Right lobe of liver (tissue), 6 donors: ENCODE data around the gene ERBB4. TPM values are rescaled to one million over a fixed set of nuclear protein-coding genes. Genes with fewer than 3 reads are reported as not detected.

Source experiments
- ATAC-seq, 4 donors: fragments of 200-7000 bp; cut with Tn5 transposase; one replicate each; pipeline ENCODE4 v1.9.1; 2020; ENCODE audit warnings: mild to moderate bottlenecking in 4 of 4, moderate library complexity in 4 of 4
- DNase-seq, 3 donors: peaks; one replicate each; pipeline ENCODE4 v3.0.0-alpha.2; 2020
- H3K27ac ChIP-seq, 3 donors: fragments of 200-600 bp; one replicate each; pipeline ENCODE4 v1.8.0; 2022
- H3K27me3 ChIP-seq, 2 donors: fragments of 200-600 bp; one replicate each; pipeline ENCODE4 v1.8.0; 2022
- H3K36me3 ChIP-seq, 4 donors: fragments of 200-600 bp; sonication (generic) in 1 of 4; one replicate each; pipeline versions ENCODE4 v1.5.1 to v1.8.0; 2017 to 2022; ENCODE audit warnings: control low read depth in 1 of 4
- H3K4me1 ChIP-seq, 4 donors: fragments of 200-600 bp; sonication (generic) in 1 of 4; one replicate each; pipeline versions ENCODE4 v1.5.1 to v1.8.0; 2017 to 2022; ENCODE audit warnings: control low read depth in 1 of 4
- H3K4me3 ChIP-seq, 3 donors: fragments of 200-600 bp; one replicate each; pipeline ENCODE4 v1.8.0; 2022
- H3K9me3 ChIP-seq, 4 donors: fragments of 200-600 bp; sonication (generic) in 1 of 4; one replicate each; pipeline versions ENCODE4 v1.5.1 to v1.8.0; 2017 to 2022; ENCODE audit warnings: control low read depth in 1 of 4
- CTCF ChIP-seq, 4 donors: fragments of 200-600 bp in 3 of 4; fragments of 450-650 bp in 1 of 4; IDR thresholded peaks; one replicate each; pipeline versions ENCODE4 v1.5.1 to v1.8.0; 2016 to 2022; ENCODE audit warnings: antibody characterized with exemption in 4 of 4, mild to moderate bottlenecking in 2 of 4
- POLR2A ChIP-seq: fragments of 450-650 bp; IDR thresholded peaks from one replicate; pipeline ENCODE4 v1.6.1; 2017; ENCODE audit warnings: antibody characterized with exemption, mild to moderate bottlenecking
- WGBS: methylation state at CpG from one replicate; pipeline ENCODE4 v1.1.6; 2018; ENCODE audit warnings: low coverage, low lambda C conversion rate; ENCODE audit not compliant: insufficient coverage; ENCODE audit errors: missing lambda C conversion rate; 5-methylcytosine and 5-hydroxymethylcytosine counted together
- intact Hi-C, 2 donors: fragments of 100-400 bp; cut with DNase I; formaldehyde crosslinking; loops; one replicate each; pipeline versions ENCODE4 v1.11.2 to v1.14.1; 2022
- total RNA-seq, 6 experiments: library from RNA; depleted of rRNA in 2 of 6; stranded (reverse); fragments of >200 nt in 2 of 6; fragmentation: NEBNext Ultra II Directional in 3 of 6; extraction: Animal tissue kit (Norgen Biotek cat#: 25700) in 3 of 6; gene quantifications; one replicate each; pipeline versions ENCODE4 v1.1.0 to v1.2.4, GENCODE V29; 2016 to 2023
- donor health status: DM: no; HTN: yes; CAD: no.
- donor health status: DM: no; HTN: no; CAD: no.
- donor health status: DM: no; HTN: no; CAD: no.
- donor health status: DM: no; HTN: yes; CAD: no.
- donor health status: DM: no; HTN: yes; CAD: no.

The ERBB4 gene
- total RNA-seq, 6 experiments from 2014 or later: 0.02 to 0.59 (median 0.08) TPM; not detected in 2

- H3K27me3 ChIP-seq: no peaks in the 10 kb centered on the region
- no peaks in the 10 kb centered on the region for H3K9me3 ChIP-seq
- no peaks in the 10 kb centered on the region for H3K36me3 ChIP-seq
- WGBS: 40% methylated on average over 4 of the region's 4 CpGs
- no peaks in the 10 kb centered on the region for H3K4me1 ChIP-seq
- H3K27ac ChIP-seq: no peak overlapping the region
- intact Hi-C loops: no loop called here
- ATAC-seq: no peak
- DNase-seq: no peak
- TF ChIP-seq POLR2A: no peak
- TF ChIP-seq CTCF (IDR thresholded peaks at IDR 0.05): no peak
- no peak overlapping the region for H3K4me3 ChIP-seq
Measured at GRCh38 chr2:211877061-211877460, 661.5 kb downstream of the ERBB4 start.

- intact Hi-C loops: no loop called here
Measured at GRCh38 chr2:211875488-211875887, 663.1 kb downstream of the ERBB4 start.

GRCh38 chr2:211868996-211869533 is 669.5 kb downstream of the ERBB4 start:
- no peak overlapping the region for H3K4me3 ChIP-seq
- H3K27me3 ChIP-seq: no peaks in the 10 kb centered on the region
- H3K36me3 ChIP-seq: no peaks in the 10 kb centered on the region
- H3K4me1 ChIP-seq: no peaks in the 10 kb centered on the region
- 82% methylated on average over 3 of the region's 3 CpGs for WGBS
- TF ChIP-seq POLR2A (no peak), CTCF (IDR thresholded peaks at IDR 0.05) (no peak)
- no peak for ATAC-seq
- intact Hi-C loops: no loop called here
- no peaks in the 10 kb centered on the region for H3K9me3 ChIP-seq
- no peak for DNase-seq
- H3K27ac ChIP-seq: no peak overlapping the region

More at GRCh38 chr2:211875488-211875887, 663.1 kb downstream of the ERBB4 start:
- Histone ChIP-seq H3K4me3 (no peak overlapping the region), H3K9me3 (no peaks in the 10 kb centered on the region), H3K27me3 (no peaks in the 10 kb centered on the region), H3K4me1 (no peaks in the 10 kb centered on the region), H3K36me3 (no peaks in the 10 kb centered on the region), H3K27ac (no peak overlapping the region)
- DNase-seq (no peak), ATAC-seq (no peak)
- TF ChIP-seq POLR2A (no peak), CTCF (IDR thresholded peaks at IDR 0.05) (no peak)

DNA sequence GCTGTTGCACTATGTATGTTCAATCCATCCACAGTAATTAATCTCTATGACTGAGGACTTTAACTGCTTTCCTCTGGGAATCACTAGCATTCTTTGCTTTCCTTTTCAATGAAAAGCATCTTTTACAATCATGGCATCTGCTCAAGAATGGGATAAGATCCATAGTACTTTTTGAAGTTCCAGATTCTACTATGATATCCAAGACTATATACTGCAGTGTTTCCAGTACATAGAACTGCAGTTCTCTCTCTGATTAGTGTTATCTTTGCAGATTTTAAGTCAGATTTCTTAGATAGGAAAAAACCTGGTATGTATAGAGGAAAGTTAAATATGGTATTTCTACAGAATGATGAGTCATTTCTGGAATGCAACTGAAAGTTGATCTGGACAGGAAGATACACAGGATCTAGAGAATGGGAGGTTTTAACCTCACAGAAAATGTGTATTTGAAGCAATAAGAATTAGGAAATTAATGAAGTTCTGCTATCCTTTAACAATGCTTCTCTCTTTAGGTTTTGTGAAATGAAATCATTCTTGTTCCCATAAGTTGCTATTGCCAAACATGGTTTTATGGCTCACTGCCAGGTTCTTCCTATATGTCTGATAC is 670.7 kb downstream of the ERBB4 start:
- H3K36me3 ChIP-seq: no peaks in the 10 kb centered on the region
- ATAC-seq: no peak
- no peaks in the 10 kb centered on the region for H3K9me3 ChIP-seq
- TF ChIP-seq CTCF (IDR thresholded peaks at IDR 0.05) (no peak), POLR2A (no peak)
- no peak for DNase-seq
- H3K4me1 ChIP-seq: no peaks in the 10 kb centered on the region
- intact Hi-C loops: no loop called here
- no peak overlapping the region for H3K4me3 ChIP-seq
- H3K27ac ChIP-seq: no peak overlapping the region
- no peaks in the 10 kb centered on the region for H3K27me3 ChIP-seq

DNA sequence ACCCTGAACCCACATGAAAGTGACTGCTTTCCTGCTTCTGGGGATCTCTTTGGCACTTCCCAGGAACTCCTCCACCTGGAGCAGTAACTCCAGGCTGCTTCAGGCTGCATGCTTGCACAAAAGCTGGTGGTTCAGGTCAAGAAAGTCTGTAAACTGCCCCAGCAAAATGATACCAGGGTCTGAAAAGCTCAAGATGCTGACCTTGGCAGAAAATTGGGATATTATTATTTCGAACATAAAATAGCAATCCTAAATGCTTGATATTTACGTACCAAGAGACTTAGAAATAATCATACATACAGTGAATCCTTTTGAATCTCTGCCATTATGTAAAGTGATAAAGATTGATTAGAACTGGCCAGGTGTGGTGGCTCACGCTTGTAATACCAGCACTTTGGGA is 674.3 kb downstream of the ERBB4 start:
- no peaks in the 10 kb centered on the region for H3K9me3 ChIP-seq
- DNase-seq (no peak), ATAC-seq (no peak)
- no peak overlapping the region for H3K27ac ChIP-seq
- intact Hi-C loops: no loop called here
- no peak overlapping the region for H3K4me3 ChIP-seq
- TF ChIP-seq POLR2A (no peak), CTCF (IDR thresholded peaks at IDR 0.05) (no peak)
- no peaks in the 10 kb centered on the region for H3K27me3 ChIP-seq
- H3K36me3 ChIP-seq: no peaks in the 10 kb centered on the region
- no peaks in the 10 kb centered on the region for H3K4me1 ChIP-seq
- 54% methylated on average over 3 of the region's 3 CpGs for WGBS
